ENCODE measurements around the gene PPP2R2C.

Gene PPP2R2C

GRCh38 chr4:6366581-6366980, 105.8 kb downstream of the PPP2R2C start:
- no peak overlapping the region for H3K4me3 ChIP-seq (ENCODE audit: low read depth, low read length)
- in situ Hi-C loops (cut with HindIII; ENCODE audit: low sequenced_read_pairs) = no loop called here
- no peak for DNase-seq (ENCODE audit: low read depth, low spot score)
- TF ChIP-seq, protein P1, sequence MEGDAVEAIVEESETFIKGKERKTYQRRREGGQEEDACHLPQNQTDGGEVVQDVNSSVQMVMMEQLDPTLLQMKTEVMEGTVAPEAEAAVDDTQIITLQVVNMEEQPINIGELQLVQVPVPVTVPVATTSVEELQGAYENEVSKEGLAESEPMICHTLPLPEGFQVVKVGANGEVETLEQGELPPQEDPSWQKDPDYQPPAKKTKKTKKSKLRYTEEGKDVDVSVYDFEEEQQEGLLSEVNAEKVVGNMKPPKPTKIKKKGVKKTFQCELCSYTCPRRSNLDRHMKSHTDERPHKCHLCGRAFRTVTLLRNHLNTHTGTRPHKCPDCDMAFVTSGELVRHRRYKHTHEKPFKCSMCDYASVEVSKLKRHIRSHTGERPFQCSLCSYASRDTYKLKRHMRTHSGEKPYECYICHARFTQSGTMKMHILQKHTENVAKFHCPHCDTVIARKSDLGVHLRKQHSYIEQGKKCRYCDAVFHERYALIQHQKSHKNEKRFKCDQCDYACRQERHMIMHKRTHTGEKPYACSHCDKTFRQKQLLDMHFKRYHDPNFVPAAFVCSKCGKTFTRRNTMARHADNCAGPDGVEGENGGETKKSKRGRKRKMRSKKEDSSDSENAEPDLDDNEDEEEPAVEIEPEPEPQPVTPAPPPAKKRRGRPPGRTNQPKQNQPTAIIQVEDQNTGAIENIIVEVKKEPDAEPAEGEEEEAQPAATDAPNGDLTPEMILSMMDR (IDR thresholded peaks at IDR 0.05; ENCODE audit: low read depth, low read length) = no peak

- no peak for DNase-seq (ENCODE audit: low read depth, low spot score)
- H3K4me3 ChIP-seq (ENCODE audit: low read depth, low read length) = no peak overlapping the region
- in situ Hi-C loops (cut with HindIII; ENCODE audit: low sequenced_read_pairs) = no loop called here
- TF ChIP-seq, protein P1 (IDR thresholded peaks at IDR 0.05; ENCODE audit: low read depth, low read length) = no peak
These were observed 106.8 kb downstream of the PPP2R2C start for GRCh38 chr4:6365545-6366086.

- no peak overlapping the region for H3K4me3 ChIP-seq (ENCODE audit: low read depth, low read length)
- TF ChIP-seq, protein P1 (IDR thresholded peaks at IDR 0.05; ENCODE audit: low read depth, low read length) = no peak
- DNase-seq (ENCODE audit: low read depth, low spot score) = no peak
- in situ Hi-C loops (cut with HindIII; ENCODE audit: low sequenced_read_pairs) = no loop called here
These were observed 107.8 kb downstream of the PPP2R2C start for GRCh38 chr4:6364581-6364980.

DNA sequence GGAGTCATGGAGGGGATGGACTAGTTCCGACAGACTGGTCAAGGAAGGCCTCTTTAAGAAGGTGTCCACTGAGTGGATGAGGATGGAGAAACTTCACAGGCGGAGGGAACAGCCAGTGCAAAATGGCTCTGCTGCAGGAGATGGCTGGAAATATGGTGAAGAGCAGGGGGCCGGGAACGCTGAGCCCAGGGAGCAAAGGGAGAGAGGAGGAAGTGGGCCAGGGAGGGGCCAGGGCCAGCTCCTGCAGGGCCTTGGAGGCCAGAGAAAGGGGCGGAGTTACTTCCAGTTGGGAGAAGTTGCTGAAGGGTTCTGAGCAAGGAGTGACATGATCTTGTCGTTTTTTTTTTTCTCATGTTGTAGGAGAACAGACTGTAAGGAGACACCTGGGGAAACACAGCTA, 108.3 kb downstream of the PPP2R2C start:
- no peak for DNase-seq (ENCODE audit: low read depth, low spot score)
- TF ChIP-seq, protein P1 (IDR thresholded peaks at IDR 0.05; ENCODE audit: low read depth, low read length) = no peak
- in situ Hi-C loops (cut with HindIII; ENCODE audit: low sequenced_read_pairs) = no loop called here

DNA sequence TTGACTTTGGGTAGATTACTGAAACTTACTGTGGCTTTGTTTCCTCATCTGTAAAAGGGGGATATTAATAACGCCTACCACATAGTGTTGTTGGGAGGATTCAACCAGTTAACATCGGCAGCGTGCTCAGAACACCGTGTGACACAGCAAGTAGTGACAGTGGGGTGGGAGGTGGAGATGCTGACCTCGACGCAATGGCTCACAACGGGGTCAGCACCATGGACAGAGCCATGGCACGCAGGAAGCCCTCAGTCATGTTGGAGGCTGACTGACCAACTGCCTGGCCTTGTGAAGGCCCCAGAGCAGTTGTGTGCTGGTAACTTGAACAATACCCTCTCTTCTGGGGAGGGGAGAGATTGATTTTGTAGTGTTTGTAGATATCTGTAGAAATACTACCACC, 109.5 kb downstream of the PPP2R2C start:
- no peak for DNase-seq (ENCODE audit: low read depth, low spot score)
- H3K4me3 ChIP-seq (ENCODE audit: low read depth, low read length) = no peak overlapping the region
- TF ChIP-seq, protein P1 (IDR thresholded peaks at IDR 0.05; ENCODE audit: low read depth, low read length) = no peak
- in situ Hi-C loops (cut with HindIII; ENCODE audit: low sequenced_read_pairs) = no loop called here

More for the DNA sequence above, 108.3 kb downstream of the PPP2R2C start:
- no peak overlapping the region for H3K4me3 ChIP-seq (ENCODE audit: low read depth, low read length)

DNA sequence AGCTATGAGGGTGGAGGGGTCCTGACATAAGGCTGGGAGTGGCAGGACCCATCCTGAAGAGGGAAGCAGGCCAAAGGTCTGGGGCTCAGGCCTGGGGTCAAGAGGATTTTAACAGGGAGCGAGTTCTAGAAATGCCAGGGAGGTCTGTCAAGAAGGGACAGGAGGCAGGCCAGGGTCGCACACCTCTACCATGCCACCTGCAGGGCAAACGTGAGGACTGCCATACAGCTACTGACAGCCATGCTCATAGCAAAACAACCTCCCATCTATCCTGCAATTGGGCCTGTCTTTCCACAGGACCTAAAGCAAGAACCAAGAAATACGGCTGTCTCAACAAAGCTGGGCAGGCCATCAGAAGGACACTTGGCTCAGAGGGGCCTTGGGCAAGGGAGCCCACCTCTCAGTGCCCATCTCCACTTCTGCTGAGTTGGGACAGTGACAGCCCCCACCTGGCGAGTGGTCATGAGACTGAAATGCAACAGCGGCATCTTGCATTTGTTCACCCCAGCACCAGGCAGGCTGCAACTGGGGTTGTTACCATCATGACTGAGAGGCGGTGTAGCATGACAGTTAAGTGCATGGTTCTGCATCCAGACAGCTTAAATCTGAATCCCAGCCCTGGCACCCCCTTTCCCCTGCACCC, 110.0 kb downstream of the PPP2R2C start:
- TF ChIP-seq, protein P1 (IDR thresholded peaks at IDR 0.05; ENCODE audit: low read depth, low read length) = no peak
- no peak for DNase-seq (ENCODE audit: low read depth, low spot score)
- H3K4me3 ChIP-seq (ENCODE audit: low read depth, low read length) = no peak overlapping the region
- in situ Hi-C loops (cut with HindIII; ENCODE audit: low sequenced_read_pairs) = no loop called here

Data from astrocyte of the spinal cord (primary cell).